H9 (cell line): ENCODE measurements around the gene SPRY2. TPM values are rescaled to one million over a fixed set of nuclear protein-coding genes. Genes with fewer than 3 reads are reported as not detected.

ENCODE experiments used
- DNase-seq: peaks from one replicate; pipeline ENCODE4 v3.0.0-alpha.2; 2017
- H2AFZ ChIP-seq: one replicate; pipeline ENCODE4 v1.6.1; 2013; ENCODE audit warnings: mild to moderate bottlenecking, low read length, control low read depth, moderate library complexity
- H2AK5ac ChIP-seq: 2 replicates; pipeline ENCODE4 v1.6.1; 2013; ENCODE audit warnings: low read length, control low read depth, mixed read lengths; ENCODE audit not compliant: insufficient read length
- H2BK120ac ChIP-seq: one replicate; pipeline ENCODE4 v1.6.1; 2013; ENCODE audit warnings: low read depth, mild to moderate bottlenecking, low read length, control low read depth, inconsistent platforms; ENCODE audit not compliant: poor library complexity, severe bottlenecking
- H2BK12ac ChIP-seq: 2 replicates; pipeline ENCODE4 v1.6.1; 2013; ENCODE audit warnings: low read length, control low read depth, mixed read lengths, low read depth; ENCODE audit not compliant: insufficient read length
- H2BK15ac ChIP-seq: 2 replicates; pipeline ENCODE4 v1.6.1; 2013; ENCODE audit warnings: low read depth, low read length, control low read depth
- H2BK20ac ChIP-seq: one replicate; pipeline ENCODE4 v1.6.1; 2013; ENCODE audit warnings: low read depth, mild to moderate bottlenecking, low read length, control low read depth, inconsistent platforms; ENCODE audit not compliant: poor library complexity, severe bottlenecking
- H2BK5ac ChIP-seq: 2 replicates; pipeline ENCODE4 v1.6.1; 2013; ENCODE audit warnings: low read length, control low read depth, mixed read lengths; ENCODE audit not compliant: insufficient read length
- H3K14ac ChIP-seq: 2 replicates; pipeline ENCODE4 v1.6.1; 2013; ENCODE audit warnings: low read length, control low read depth; ENCODE audit not compliant: insufficient read depth
- H3K18ac ChIP-seq: 2 replicates; pipeline ENCODE4 v1.6.1; 2013; ENCODE audit warnings: low read depth, mild to moderate bottlenecking, mixed read lengths, low read length, control low read depth; ENCODE audit not compliant: insufficient read length
- H3K23ac ChIP-seq: 2 replicates; pipeline ENCODE4 v1.6.1; 2013; ENCODE audit warnings: low read length, control low read depth, mixed read lengths, low read depth; ENCODE audit not compliant: insufficient read length
- H3K23me2 ChIP-seq: 2 replicates; pipeline ENCODE4 v1.6.1; 2013; ENCODE audit warnings: low read depth, mild to moderate bottlenecking, mixed read lengths, low read length, control low read depth; ENCODE audit not compliant: insufficient read length, poor library complexity, severe bottlenecking
- H3K27ac ChIP-seq: 2 replicates; pipeline ENCODE4 v1.5.1; 2013; ENCODE audit warnings: low read length, control low read depth, mixed read lengths, low read depth; ENCODE audit not compliant: insufficient read length
- H3K27me3 ChIP-seq: 2 replicates; pipeline ENCODE4 v1.6.1; 2013; ENCODE audit warnings: low read length, control low read depth, inconsistent platforms; ENCODE audit not compliant: insufficient read depth
- H3K4ac ChIP-seq: 2 replicates; pipeline ENCODE4 v1.6.1; 2013; ENCODE audit warnings: low read depth, mild to moderate bottlenecking, control low read depth, inconsistent platforms, low read length, moderate library complexity
- H3K4me1 ChIP-seq: 2 replicates; pipeline ENCODE4 v1.6.1; 2013; ENCODE audit warnings: low read length, control low read depth, inconsistent platforms; ENCODE audit not compliant: insufficient read depth
- H3K4me2 ChIP-seq: 2 replicates; pipeline ENCODE4 v1.6.1; 2013; ENCODE audit warnings: low read length, control low read depth, mixed read lengths; ENCODE audit not compliant: insufficient read length, insufficient read depth
- H3K56ac ChIP-seq: 2 replicates; pipeline ENCODE4 v1.6.1; 2013; ENCODE audit warnings: low read depth, mild to moderate bottlenecking, mixed read lengths, low read length, control low read depth; ENCODE audit not compliant: insufficient read length
- H3K79me1 ChIP-seq: 2 replicates; pipeline ENCODE4 v1.6.1; 2013; ENCODE audit warnings: low read depth, mild to moderate bottlenecking, moderate library complexity, low read length, control low read depth, inconsistent platforms; ENCODE audit not compliant: insufficient read depth, poor library complexity, severe bottlenecking
- H3K79me2 ChIP-seq: 2 replicates; pipeline ENCODE4 v1.6.1; 2013; ENCODE audit warnings: low read length, control low read depth, inconsistent platforms; ENCODE audit not compliant: insufficient read depth
- H3K9ac ChIP-seq: 2 replicates; pipeline ENCODE4 v1.6.1; 2013; ENCODE audit warnings: low read length, control low read depth, mixed read lengths; ENCODE audit not compliant: insufficient read length; ENCODE audit errors: extremely low read depth
- H3K9me3 ChIP-seq: one replicate; pipeline ENCODE4 v1.6.1; 2013; ENCODE audit warnings: low read depth, low read length, inconsistent platforms; ENCODE audit not compliant: control insufficient read depth
- H3T11ph ChIP-seq: one replicate; pipeline ENCODE4 v1.6.1; 2013; ENCODE audit warnings: mild to moderate bottlenecking, low read length, control low read depth, inconsistent platforms
- H4K20me1 ChIP-seq: one replicate; pipeline ENCODE4 v1.6.1; 2013; ENCODE audit not compliant: control insufficient read depth, insufficient read length, insufficient read depth
- H4K5ac ChIP-seq: 2 replicates; pipeline ENCODE4 v1.6.1; 2013; ENCODE audit warnings: low read depth, mild to moderate bottlenecking, mixed read lengths, low read length, control low read depth; ENCODE audit not compliant: insufficient read length
- H4K8ac ChIP-seq: replicated peaks from 2 replicates; pipeline ENCODE4 v1.6.1; 2013; ENCODE audit warnings: low read length, control low read depth, mixed read lengths, low read depth; ENCODE audit not compliant: insufficient read length
- H4K91ac ChIP-seq: 2 replicates; pipeline ENCODE4 v1.6.1; 2013; ENCODE audit warnings: low read depth, mild to moderate bottlenecking, moderate library complexity, mixed read lengths, low read length, control low read depth; ENCODE audit not compliant: insufficient read length
- H3K27ac Mint-ChIP-seq, 3 experiments: 2 replicates in 2 of 3; 3 replicates in 1 of 3; pipeline ENCODE4 v1.8.0; 2020 to 2021; ENCODE audit warnings: mixed read lengths in 3 of 3, mild to moderate bottlenecking in 1 of 3, moderate library complexity in 1 of 3
- H3K27me3 Mint-ChIP-seq: 2 replicates; pipeline ENCODE4 v1.8.0; 2021; ENCODE audit warnings: low read depth, mild to moderate bottlenecking, moderate library complexity, mixed read lengths
- H3K36me3 Mint-ChIP-seq, 3 experiments: 2 replicates in 2 of 3; 3 replicates in 1 of 3; pipeline ENCODE4 v1.8.0; 2020 to 2021; ENCODE audit warnings: low read depth in 3 of 3, mixed read lengths in 3 of 3; ENCODE audit not compliant: insufficient read depth in 1 of 3
- H3K4me1 Mint-ChIP-seq, 2 experiments: 2 replicates each; pipeline ENCODE4 v1.8.0; 2020; ENCODE audit warnings: mixed read lengths in 2 of 2
- H3K4me3 Mint-ChIP-seq, 2 experiments: 2 replicates in 1 of 2; 3 replicates in 1 of 2; pipeline ENCODE4 v1.8.0; 2020 to 2021; ENCODE audit warnings: mild to moderate bottlenecking in 2 of 2, mixed read lengths in 2 of 2, moderate library complexity in 1 of 2
- H3K9me3 Mint-ChIP-seq, 2 experiments: 2 replicates in 1 of 2; 3 replicates in 1 of 2; pipeline ENCODE4 v1.8.0; 2020; ENCODE audit warnings: mild to moderate bottlenecking in 2 of 2, mixed read lengths in 2 of 2, moderate library complexity in 1 of 2
- WGBS: extraction: QIAGEN DNeasy Blood & Tissue Kit; methylation state at CpG from one replicate; pipeline ENCODE4 v1.1.7; 2013; ENCODE audit warnings: missing lambda C conversion rate, low lambda C conversion rate, mixed read lengths; ENCODE audit not compliant: insufficient read length; ENCODE audit errors: extremely low coverage; 5-methylcytosine and 5-hydroxymethylcytosine counted together
- total RNA-seq: library from RNA; stranded (reverse); gene quantifications from 2 replicates; pipeline ENCODE4 v1.2.1, GENCODE V29; 2021
- TF ChIP-seq, protein P1 (sequence below): fragments of 200-600 bp; sonication (generic); conservative IDR thresholded peaks from 3 replicates; pipeline ENCODE4 v1.8.0; 2021; ENCODE audit warnings: antibody characterized with exemption, mild to moderate bottlenecking

The SPRY2 gene
- total RNA-seq, 1 experiment from 2014 or later: 56.4 TPM

DNA sequence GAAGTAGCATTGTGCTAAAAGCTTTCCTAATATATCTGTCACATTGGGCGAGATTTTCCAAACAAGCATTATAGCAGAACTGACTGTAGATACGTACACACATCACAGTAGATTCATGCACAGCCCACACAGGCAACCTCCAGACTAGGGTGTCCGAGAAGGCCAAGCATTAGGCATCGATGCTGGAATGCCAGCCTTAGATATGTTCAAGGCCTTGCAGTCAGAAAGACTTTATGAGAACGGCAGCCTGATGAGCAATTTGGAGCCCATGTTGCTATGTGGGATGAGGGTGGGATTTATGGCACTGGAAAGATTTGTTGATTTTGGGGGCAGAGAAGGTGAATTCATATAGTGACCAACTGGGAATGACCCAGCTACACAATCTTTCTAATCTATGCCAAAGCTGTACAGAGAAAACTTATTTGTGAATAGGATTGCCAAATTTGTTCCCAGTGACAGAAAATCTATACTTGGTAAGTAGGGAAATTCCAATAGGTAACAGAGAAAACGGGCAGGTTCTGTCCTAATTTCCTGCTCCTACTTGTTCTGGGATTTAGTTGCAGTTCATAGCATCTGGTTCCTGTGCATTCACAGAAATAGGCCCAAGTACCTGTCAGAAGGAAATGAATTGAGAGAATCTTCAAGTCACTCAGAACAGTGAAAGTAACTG lies 31.0 kb upstream of the SPRY2 start:
- no peak overlapping the region for H3K9ac ChIP-seq
- H2BK12ac ChIP-seq: no peak overlapping the region
- no peak overlapping the region for H4K5ac ChIP-seq
- H3K27me3 ChIP-seq: no peaks in the 10 kb centered on the region
- Mint-ChIP-seq H3K27me3 (no peaks in the 10 kb centered on the region), H3K27ac (no peak overlapping the region), H3K4me3 (no peak overlapping the region), H3K4me1 (peaks cover 0 to 3% of the 10 kb centered on the region in 2 experiments; a peak in 1 of 4 replicates), H3K36me3 (no peaks in the 10 kb centered on the region; a peak in 1 of 7 replicates), H3K9me3 (no peaks in the 10 kb centered on the region)
- H3K23ac ChIP-seq: no peak overlapping the region
- H2BK15ac ChIP-seq: no peak overlapping the region
- no peaks in the 10 kb centered on the region for H3K4me1 ChIP-seq
- H2BK20ac ChIP-seq: no peak overlapping the region
- TF ChIP-seq, protein P1, sequence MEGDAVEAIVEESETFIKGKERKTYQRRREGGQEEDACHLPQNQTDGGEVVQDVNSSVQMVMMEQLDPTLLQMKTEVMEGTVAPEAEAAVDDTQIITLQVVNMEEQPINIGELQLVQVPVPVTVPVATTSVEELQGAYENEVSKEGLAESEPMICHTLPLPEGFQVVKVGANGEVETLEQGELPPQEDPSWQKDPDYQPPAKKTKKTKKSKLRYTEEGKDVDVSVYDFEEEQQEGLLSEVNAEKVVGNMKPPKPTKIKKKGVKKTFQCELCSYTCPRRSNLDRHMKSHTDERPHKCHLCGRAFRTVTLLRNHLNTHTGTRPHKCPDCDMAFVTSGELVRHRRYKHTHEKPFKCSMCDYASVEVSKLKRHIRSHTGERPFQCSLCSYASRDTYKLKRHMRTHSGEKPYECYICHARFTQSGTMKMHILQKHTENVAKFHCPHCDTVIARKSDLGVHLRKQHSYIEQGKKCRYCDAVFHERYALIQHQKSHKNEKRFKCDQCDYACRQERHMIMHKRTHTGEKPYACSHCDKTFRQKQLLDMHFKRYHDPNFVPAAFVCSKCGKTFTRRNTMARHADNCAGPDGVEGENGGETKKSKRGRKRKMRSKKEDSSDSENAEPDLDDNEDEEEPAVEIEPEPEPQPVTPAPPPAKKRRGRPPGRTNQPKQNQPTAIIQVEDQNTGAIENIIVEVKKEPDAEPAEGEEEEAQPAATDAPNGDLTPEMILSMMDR: no peak
- H2BK5ac ChIP-seq: no peak overlapping the region
- no peak overlapping the region for H3K4me2 ChIP-seq
- no CpG with 5 or more reads among the region's 6 CpGs for WGBS
- no peak overlapping the region for H2BK120ac ChIP-seq
- DNase-seq: no peak
- H3K4ac ChIP-seq: no peak overlapping the region
- no peaks in the 10 kb centered on the region for H3K9me3 ChIP-seq
- H3K79me1 ChIP-seq: no peaks in the 10 kb centered on the region
- no peaks in the 10 kb centered on the region for H4K20me1 ChIP-seq
- H2AFZ ChIP-seq: no peak overlapping the region
- no peak overlapping the region for H3K18ac ChIP-seq
- H4K8ac ChIP-seq: no peak overlapping the region
- no peaks in the 10 kb centered on the region for H3K23me2 ChIP-seq
- no peak overlapping the region for H3T11ph ChIP-seq
- H3K27ac ChIP-seq: no peak overlapping the region
- no peaks in the 10 kb centered on the region for H3K79me2 ChIP-seq
- H2AK5ac ChIP-seq: no peak overlapping the region
- no peak overlapping the region for H4K91ac ChIP-seq
- H3K56ac ChIP-seq: no peak overlapping the region
- H3K14ac ChIP-seq: no peak overlapping the region
